A673 (cell line): ENCODE data around the gene TP53I3.

Source experiments
- EZH2 ChIP-seq: fragments of 200-600 bp; sonication (generic); IDR thresholded peaks from 2 replicates; pipeline ENCODE4 v1.6.1; 2017; ENCODE audit warnings: borderline replicate concordance, low read depth, mild to moderate bottlenecking, mixed read lengths, antibody characterized with exemption, low read length; ENCODE audit not compliant: poor library complexity, severe bottlenecking
- TF ChIP-seq, protein P1 (sequence below): fragments of 300-800, 200-600 bp; sonication (generic); conservative IDR thresholded peaks from 2 replicates; pipeline ENCODE4 v1.5.1; 2017; ENCODE audit warnings: low read depth, mild to moderate bottlenecking, antibody characterized with exemption, low read length, moderate library complexity, mixed read lengths

DNA sequence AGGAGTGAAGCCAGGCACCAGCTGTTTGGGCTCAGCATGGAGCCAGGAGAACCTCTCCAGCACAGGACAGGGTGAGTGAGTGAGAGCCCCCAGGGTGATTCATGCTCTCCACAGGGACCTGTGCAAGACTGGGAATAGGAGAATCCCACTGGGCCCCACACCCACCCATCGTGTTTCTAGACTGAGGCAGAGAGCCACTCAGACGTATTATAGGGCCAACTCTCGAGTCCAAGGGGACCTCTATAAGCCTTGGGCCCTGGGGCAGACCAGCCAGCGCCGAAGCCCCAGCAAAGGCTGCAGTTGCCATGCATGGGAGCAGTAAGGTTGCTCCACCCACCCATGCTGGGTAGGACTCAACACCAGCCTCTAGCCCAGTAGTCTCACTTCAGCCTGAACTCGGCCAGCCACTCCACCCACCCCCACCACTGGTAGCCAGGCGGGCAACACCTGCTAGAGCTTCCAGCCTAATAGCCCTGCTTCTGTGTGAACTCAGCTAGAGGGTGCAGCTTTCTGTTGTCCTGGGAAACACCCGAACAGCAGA lies 19.5 kb upstream of the TP53I3 start:
- TF ChIP-seq, protein P1, sequence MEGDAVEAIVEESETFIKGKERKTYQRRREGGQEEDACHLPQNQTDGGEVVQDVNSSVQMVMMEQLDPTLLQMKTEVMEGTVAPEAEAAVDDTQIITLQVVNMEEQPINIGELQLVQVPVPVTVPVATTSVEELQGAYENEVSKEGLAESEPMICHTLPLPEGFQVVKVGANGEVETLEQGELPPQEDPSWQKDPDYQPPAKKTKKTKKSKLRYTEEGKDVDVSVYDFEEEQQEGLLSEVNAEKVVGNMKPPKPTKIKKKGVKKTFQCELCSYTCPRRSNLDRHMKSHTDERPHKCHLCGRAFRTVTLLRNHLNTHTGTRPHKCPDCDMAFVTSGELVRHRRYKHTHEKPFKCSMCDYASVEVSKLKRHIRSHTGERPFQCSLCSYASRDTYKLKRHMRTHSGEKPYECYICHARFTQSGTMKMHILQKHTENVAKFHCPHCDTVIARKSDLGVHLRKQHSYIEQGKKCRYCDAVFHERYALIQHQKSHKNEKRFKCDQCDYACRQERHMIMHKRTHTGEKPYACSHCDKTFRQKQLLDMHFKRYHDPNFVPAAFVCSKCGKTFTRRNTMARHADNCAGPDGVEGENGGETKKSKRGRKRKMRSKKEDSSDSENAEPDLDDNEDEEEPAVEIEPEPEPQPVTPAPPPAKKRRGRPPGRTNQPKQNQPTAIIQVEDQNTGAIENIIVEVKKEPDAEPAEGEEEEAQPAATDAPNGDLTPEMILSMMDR, result no peak
- no peak for TF ChIP-seq EZH2
